WTC11 (cell line): Measurements from ENCODE around the gene CLSTN2. TPM values are rescaled to one million over a fixed set of nuclear protein-coding genes. Genes with fewer than 3 reads are reported as not detected.

Experiments
- ATAC-seq: fragments of 200-7000 bp; cut with Tn5 transposase; 2 replicates; pipeline ENCODE4 v1.10.0; 2021; ENCODE audit warnings: mild to moderate bottlenecking, moderate library complexity
- CTCF ChIA-PET: fragments of 300-600 bp; sonication (Branson Sonifier 250); formaldehyde crosslinking; loops from one replicate; lab custom pipeline; 2021; ENCODE audit warnings: antibody characterized with exemption; lab: Charles Lee
- POLR2A ChIA-PET: fragments of 350-600 bp; sonication (Branson Sonifier 250); formaldehyde crosslinking; loops from one replicate; lab custom pipeline; 2021; ENCODE audit warnings: antibody characterized with exemption; lab: Charles Lee
- DNase-seq: peaks from one replicate; pipeline ENCODE4 v3.0.0; 2021; ENCODE audit warnings: low spot score
- H3K27ac Mint-ChIP-seq: 2 replicates; pipeline ENCODE4 v1.8.0; 2021; ENCODE audit warnings: mixed read lengths
- H3K27me3 Mint-ChIP-seq: 2 replicates; pipeline ENCODE4 v1.8.0; 2021; ENCODE audit warnings: low read depth, mild to moderate bottlenecking, moderate library complexity, mixed read lengths
- H3K36me3 Mint-ChIP-seq: 2 replicates; pipeline ENCODE4 v1.8.0; 2021; ENCODE audit warnings: mixed read lengths
- H3K4me1 Mint-ChIP-seq: 2 replicates; pipeline ENCODE4 v1.8.0; 2022; ENCODE audit warnings: mixed read lengths
- H3K4me3 Mint-ChIP-seq: 2 replicates; pipeline ENCODE4 v1.8.0; 2021; ENCODE audit warnings: mild to moderate bottlenecking, moderate library complexity, mixed read lengths
- H3K9me3 Mint-ChIP-seq: 2 replicates; pipeline ENCODE4 v1.8.0; 2021; ENCODE audit warnings: mixed read lengths
- AFF4 ChIP-seq: sonication (generic); formaldehyde crosslinking; IDR thresholded peaks from 2 replicates; pipeline ENCODE4 v1.8.1; 2023; ENCODE audit warnings: mild to moderate bottlenecking, missing genetic modification reagents, borderline replicate concordance
- ATF1 ChIP-seq: sonication (generic); formaldehyde crosslinking; IDR thresholded peaks from 2 replicates; pipeline ENCODE4 v1.8.1; 2023; ENCODE audit warnings: mild to moderate bottlenecking, moderate library complexity, missing genetic modification reagents
- ATF3 ChIP-seq: sonication (generic); formaldehyde crosslinking; conservative IDR thresholded peaks from 2 replicates; pipeline ENCODE4 v1.8.1; 2022; ENCODE audit warnings: mild to moderate bottlenecking, missing genetic modification reagents
- CREM ChIP-seq: sonication (generic); formaldehyde crosslinking; IDR thresholded peaks from 2 replicates; pipeline ENCODE4 v1.8.1; 2022; ENCODE audit warnings: mild to moderate bottlenecking, missing genetic modification reagents, moderate library complexity
- CTCF ChIP-seq: fragments of 200-600 bp; IDR thresholded peaks from 2 replicates; pipeline ENCODE4 v1.8.0; 2022; ENCODE audit warnings: antibody characterized with exemption
- E2F4 ChIP-seq: sonication (generic); formaldehyde crosslinking; IDR thresholded peaks from 2 replicates; pipeline ENCODE4 v1.8.1; 2022; ENCODE audit warnings: low read depth, mild to moderate bottlenecking, moderate library complexity, missing genetic modification reagents, borderline replicate concordance
- E2F5 ChIP-seq: sonication (generic); formaldehyde crosslinking; IDR thresholded peaks from 2 replicates; pipeline ENCODE4 v1.8.1; 2022; ENCODE audit warnings: mild to moderate bottlenecking, moderate library complexity, missing genetic modification reagents
- ELF4 ChIP-seq: sonication (generic); formaldehyde crosslinking; IDR thresholded peaks from 2 replicates; pipeline ENCODE4 v1.8.1; 2022; ENCODE audit warnings: low read depth, mild to moderate bottlenecking, moderate library complexity, missing genetic modification reagents
- ESRRA ChIP-seq: sonication (generic); formaldehyde crosslinking; IDR thresholded peaks from 2 replicates; pipeline ENCODE4 v1.8.1; 2022; ENCODE audit warnings: mild to moderate bottlenecking, missing genetic modification reagents, borderline replicate concordance
- HMGA2 ChIP-seq: fragments of 250-450 bp; sonication (Bioruptor Pico); IDR thresholded peaks from 2 replicates; pipeline ENCODE4 v1.4.0; 2021; ENCODE audit warnings: mild to moderate bottlenecking, moderate library complexity
- TEAD1 ChIP-seq: sonication (generic); formaldehyde crosslinking; IDR thresholded peaks from 2 replicates; pipeline ENCODE4 v1.8.0; 2022; ENCODE audit warnings: mild to moderate bottlenecking, missing genetic modification reagents
- ZNF396 ChIP-seq: fragments of 250-450 bp; sonication (Bioruptor Pico); IDR thresholded peaks from 2 replicates; pipeline ENCODE4 v1.8.0; 2021; ENCODE audit warnings: mild to moderate bottlenecking, moderate library complexity, borderline replicate concordance
- ZNF425 ChIP-seq: fragments of 250-450 bp; sonication (Bioruptor Pico); conservative IDR thresholded peaks from 2 replicates; pipeline ENCODE4 v1.9.0; 2021; ENCODE audit warnings: mild to moderate bottlenecking
- total RNA-seq: library from RNA; stranded (reverse); gene quantifications from 3 replicates; pipeline ENCODE4 v1.2.3, GENCODE V29; 2021

CLSTN2 gene
- total RNA-seq, 1 experiment from 2014 or later: 0.35 TPM

GRCh38 chr3:140469491-140469890 is 534.5 kb downstream of the CLSTN2 start (continued):
- no peak for TF ChIP-seq ZNF425 (CRISPR knock-in tag)

GRCh38 chr3:140470211-140470610 is 535.2 kb downstream of the CLSTN2 start:
- ATAC-seq: peak; percentile 84
- peaks cover 20% of the 10 kb centered on the region for H3K27me3 Mint-ChIP-seq
- TF ChIP-seq AFF4 (CRISPR knock-in tag) (no peak), ESRRA (no peak)

GRCh38 chr3:140470962-140471361 is 536.0 kb downstream of the CLSTN2 start:
- H3K4me3 Mint-ChIP-seq: no peak overlapping the region
- DNase-seq: no peak
- H3K4me1 Mint-ChIP-seq: peaks cover 26% of the 10 kb centered on the region
- peaks cover 20% of the 10 kb centered on the region for H3K27me3 Mint-ChIP-seq
- ChIA-PET CTCF (no interaction called here), POLR2A (no interaction called here)
- H3K36me3 Mint-ChIP-seq: no peaks in the 10 kb centered on the region
- peaks cover 4% of the 10 kb centered on the region; the same call in 1 of the 2 replicates for H3K9me3 Mint-ChIP-seq
- TF ChIP-seq CREM (CRISPR knock-in tag): no peak
- no peak for TF ChIP-seq TEAD1 (CRISPR knock-in tag)
- TF ChIP-seq CTCF: no peak
- TF ChIP-seq E2F5 (CRISPR knock-in tag): no peak
- no peak for TF ChIP-seq ATF1 (CRISPR knock-in tag)
- TF ChIP-seq ZNF396 (CRISPR knock-in tag): no peak
- no peak for TF ChIP-seq ELF4
- TF ChIP-seq E2F4 (CRISPR knock-in tag): no peak
- no peak for TF ChIP-seq HMGA2 (CRISPR knock-in tag)
- TF ChIP-seq ATF3 (CRISPR knock-in tag): no peak
- ATAC-seq: no peak
- H3K27ac Mint-ChIP-seq: no peak overlapping the region

More at GRCh38 chr3:140470211-140470610, 535.2 kb downstream of the CLSTN2 start:
- Mint-ChIP-seq H3K9me3 (peaks cover 4% of the 10 kb centered on the region; the same call in 1 of the 2 replicates), H3K4me1 (peaks cover 26% of the 10 kb centered on the region), H3K27ac (no peak overlapping the region), H3K36me3 (no peaks in the 10 kb centered on the region), H3K4me3 (no peak overlapping the region)
- CTCF ChIA-PET: no interaction called here
- DNase-seq: peak; percentile 23
- POLR2A ChIA-PET: no interaction called here
